KBM-7 (cell line): ENCODE results near the gene MIOS.
A peak's percentile ranks its signal among the peaks of the same experiment; 100 is the strongest.

Source experiments
- DNase-seq: peaks from one replicate; pipeline ENCODE4 v3.0.0-alpha.2; 2015
- in situ Hi-C: fragments of 300-500 bp; cut with MboI; formaldehyde crosslinking; loops from 2 replicates; pipeline ENCODE4 v1.14.3; 2020; ENCODE audit warnings: low sequenced_read_pairs, low pct_unique_long_range_greater_than_20kb, mixed read lengths

MIOS gene

GRCh38 chr7:7566651-7567611 lies at the start of gene MIOS:
MIOS (plus strand) TSS chr7:7566884; CDS start chr7:7572476, 5,592 bp downstream.
- in situ Hi-C loops = no loop called here

GRCh38 chr7:7517754-7518153 lies 48.9 kb upstream of the MIOS start:
- DNase-seq = peak; percentile 25

More at GRCh38 chr7:7566651-7567611, at the start of gene MIOS:
- DNase-seq = peak; percentile 80

GRCh38 chr7:7519056-7519455 lies 47.6 kb upstream of the MIOS start:
- in situ Hi-C loops = no loop called here
- DNase-seq = peak; percentile 30

More at GRCh38 chr7:7517754-7518153, 48.9 kb upstream of the MIOS start:
- in situ Hi-C loops = no loop called here

GRCh38 chr7:7519528-7519927 lies 47.2 kb upstream of the MIOS start:
- no peak for DNase-seq
- in situ Hi-C loops = no loop called here

GRCh38 chr7:7521259-7521658 lies 45.4 kb upstream of the MIOS start:
- peak; percentile 43 for DNase-seq
- in situ Hi-C loops = no loop called here

DNA sequence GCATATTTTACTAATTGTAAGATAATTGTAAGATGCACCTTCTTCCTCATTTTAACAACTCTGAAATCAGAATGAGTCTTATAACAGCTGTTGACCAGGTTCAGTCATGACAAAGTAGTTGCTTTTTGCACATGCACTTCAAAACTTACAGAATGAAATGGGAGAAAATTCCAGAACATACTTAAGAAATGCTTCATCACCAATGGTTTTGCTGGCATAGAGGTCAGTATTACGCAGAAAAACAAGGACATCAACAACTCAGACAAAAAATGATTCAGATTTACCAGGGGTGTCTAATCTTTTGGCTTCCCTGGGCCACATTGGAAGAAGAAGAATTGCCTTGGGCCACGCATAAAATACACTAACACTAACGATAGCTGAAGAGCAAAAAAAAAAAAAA lies 44.3 kb upstream of the MIOS start:
- in situ Hi-C loops = no loop called here

DNA sequence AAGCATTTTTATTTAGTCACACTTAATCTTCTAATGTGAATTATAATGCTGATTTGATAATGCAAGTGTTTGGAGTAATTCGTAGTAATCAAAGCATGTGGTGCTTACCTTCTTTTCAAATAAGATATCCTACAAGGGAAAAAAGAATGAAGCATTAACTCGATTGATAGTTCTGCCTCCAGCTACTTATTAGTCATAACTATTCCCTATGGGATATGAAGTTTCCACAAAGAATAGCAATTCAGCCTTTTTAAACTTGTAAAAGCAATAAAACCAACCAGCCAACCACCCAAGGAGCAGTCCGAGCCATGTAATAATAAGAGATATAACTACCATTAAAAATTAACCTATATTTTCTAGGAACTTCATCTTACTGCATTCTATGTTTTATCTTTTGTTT lies 42.6 kb upstream of the MIOS start:
- in situ Hi-C loops = no loop called here
- DNase-seq = no peak

More for the DNA sequence above, 44.3 kb upstream of the MIOS start:
- no peak for DNase-seq

DNA sequence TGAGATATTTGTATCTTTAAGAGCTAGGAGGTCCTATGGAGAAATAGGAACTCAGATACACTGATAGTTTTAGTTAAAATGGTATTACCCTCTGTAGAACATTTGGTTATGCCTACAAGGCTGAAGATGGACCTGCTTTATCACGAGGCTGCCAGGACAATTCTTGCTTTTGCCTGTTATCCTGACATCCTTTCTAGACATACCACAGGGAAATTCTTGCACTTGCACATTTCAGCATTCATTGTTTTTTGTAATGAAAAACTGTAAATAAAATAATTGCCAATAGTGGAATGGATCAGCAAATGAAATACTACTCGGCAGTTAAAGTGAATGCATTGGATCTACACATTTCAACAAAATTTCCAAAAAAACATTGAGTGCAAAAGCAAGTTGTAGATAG lies 40.7 kb upstream of the MIOS start:
- in situ Hi-C loops = loop anchor here (25.0 kb wide), 1 partner anchor 439 kb away; no protein-coding TSS in a partner anchor
- no peak for DNase-seq

DNA sequence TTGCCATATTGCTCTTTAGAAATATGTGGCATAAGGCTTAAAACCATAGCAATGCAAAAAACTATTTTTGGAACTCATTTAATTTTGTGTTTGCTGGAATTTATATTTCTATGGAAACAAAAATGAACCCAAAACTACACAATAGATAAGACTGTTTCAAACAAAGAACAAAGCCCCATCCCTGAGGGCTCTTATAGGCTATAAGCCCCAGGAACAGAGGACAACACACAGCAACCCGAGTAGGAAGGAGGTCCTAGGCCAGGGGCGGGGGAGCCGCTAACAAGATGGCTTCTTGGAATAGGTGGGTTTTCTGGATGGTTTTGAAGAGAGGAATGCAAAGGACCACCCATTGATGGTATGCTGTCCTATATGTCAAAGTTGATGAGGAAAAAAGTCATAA lies 39.6 kb upstream of the MIOS start:
- DNase-seq = no peak
- in situ Hi-C loops = loop anchor here (25.0 kb wide), 1 partner anchor 440 kb away; no protein-coding TSS in a partner anchor

DNA sequence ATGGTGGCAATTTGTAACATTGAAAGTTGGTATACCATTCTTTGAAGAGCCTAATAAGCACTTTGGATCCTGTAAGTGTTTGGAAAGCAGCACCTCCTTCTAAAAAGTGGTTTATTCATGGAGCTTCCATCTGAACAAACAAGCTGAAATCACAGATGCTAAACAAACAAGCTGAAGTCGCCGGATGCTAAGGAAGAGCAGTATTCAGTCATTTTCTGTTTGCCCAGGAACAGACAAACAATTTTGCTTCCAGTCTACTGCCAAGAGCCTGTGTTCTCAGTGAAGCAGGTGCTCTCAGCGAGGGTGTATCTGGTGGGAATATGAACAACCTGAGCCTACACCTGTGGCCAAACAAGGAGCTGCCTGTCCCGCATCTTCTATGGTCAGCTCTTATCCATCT lies 37.4 kb upstream of the MIOS start:
- no peak for DNase-seq
- in situ Hi-C loops = loop anchor here (25.0 kb wide), 1 partner anchor 442 kb away; no protein-coding TSS in a partner anchor

GRCh38 chr7:7533831-7534430 lies 32.8 kb upstream of the MIOS start:
- DNase-seq = no peak

GRCh38 chr7:7535691-7536090 lies 31.0 kb upstream of the MIOS start, which contains the start of gene COL28A1:
COL28A1 (minus strand) TSS chr7:7535873; CDS start chr7:7532875, 2,998 bp downstream.
- in situ Hi-C loops = loop anchor here (25.0 kb wide), 1 partner anchor 448 kb away; no protein-coding TSS in a partner anchor
- DNase-seq = no peak

More at GRCh38 chr7:7533831-7534430, 32.8 kb upstream of the MIOS start:
- in situ Hi-C loops = loop anchor here (25.0 kb wide), 1 partner anchor 447 kb away; no protein-coding TSS in a partner anchor

DNA sequence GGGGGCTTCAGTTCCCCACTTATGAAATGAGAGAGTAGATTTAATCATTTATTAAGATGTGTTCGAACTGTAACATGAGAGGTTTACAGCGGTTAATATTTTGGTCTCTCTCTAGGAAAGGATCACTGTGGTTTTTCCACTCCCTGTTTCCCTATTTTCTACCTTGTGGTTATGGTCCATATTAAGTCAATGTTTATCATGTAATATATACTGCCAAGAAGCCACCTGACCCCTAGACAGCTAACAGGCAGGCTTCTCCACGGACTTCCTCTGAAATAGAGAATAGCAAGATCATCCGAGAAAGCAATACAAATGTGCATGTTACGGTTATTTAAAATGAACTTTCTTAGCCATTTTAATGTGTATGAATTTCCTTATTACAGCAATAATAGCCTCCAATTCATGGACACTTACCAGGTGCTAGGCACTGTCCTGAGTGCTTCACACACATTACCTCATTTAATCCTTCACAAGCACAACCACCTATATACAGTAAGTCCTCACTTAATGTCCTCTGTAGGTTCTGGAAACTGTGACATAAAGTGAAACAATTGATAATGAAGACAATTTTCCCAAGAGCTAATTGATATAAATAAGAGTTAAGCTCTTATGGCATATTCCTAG lies 30.2 kb upstream of the MIOS start:
- in situ Hi-C loops = loop anchor here (25.0 kb wide), 1 partner anchor 449 kb away; no protein-coding TSS in a partner anchor
- DNase-seq = peak; percentile 7

- no peak for DNase-seq
- in situ Hi-C loops = loop anchor here (25.0 kb wide), 1 partner anchor 450 kb away; no protein-coding TSS in a partner anchor
These were observed 29.0 kb upstream of the MIOS start for GRCh38 chr7:7537711-7538110.

DNA sequence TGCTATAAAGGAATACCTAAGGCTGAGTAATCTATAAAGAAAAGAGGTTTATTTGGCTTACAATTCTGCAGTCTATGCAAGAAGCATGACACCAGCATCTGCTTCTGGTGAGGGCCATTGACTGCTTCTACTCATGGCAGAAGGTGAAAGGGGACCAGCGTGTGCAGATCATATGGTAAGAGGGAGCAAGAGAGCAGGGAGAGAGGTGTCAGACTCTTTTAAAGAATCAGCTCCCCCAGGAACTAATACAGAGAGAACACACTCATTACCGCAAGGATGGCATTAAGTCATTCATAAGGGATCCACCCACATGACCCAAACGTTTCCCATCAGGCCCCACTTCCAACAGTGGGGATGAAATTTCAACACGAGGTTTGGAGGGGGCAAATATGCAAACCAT lies 27.5 kb upstream of the MIOS start:
- no peak for DNase-seq
- in situ Hi-C loops = loop anchor here (25.0 kb wide), 1 partner anchor 452 kb away; no protein-coding TSS in a partner anchor

- no peak for DNase-seq
- in situ Hi-C loops = loop anchor here (25.0 kb wide), 1 partner anchor 452 kb away; no protein-coding TSS in a partner anchor
These were observed 27.0 kb upstream of the MIOS start for GRCh38 chr7:7539711-7540110.

DNA sequence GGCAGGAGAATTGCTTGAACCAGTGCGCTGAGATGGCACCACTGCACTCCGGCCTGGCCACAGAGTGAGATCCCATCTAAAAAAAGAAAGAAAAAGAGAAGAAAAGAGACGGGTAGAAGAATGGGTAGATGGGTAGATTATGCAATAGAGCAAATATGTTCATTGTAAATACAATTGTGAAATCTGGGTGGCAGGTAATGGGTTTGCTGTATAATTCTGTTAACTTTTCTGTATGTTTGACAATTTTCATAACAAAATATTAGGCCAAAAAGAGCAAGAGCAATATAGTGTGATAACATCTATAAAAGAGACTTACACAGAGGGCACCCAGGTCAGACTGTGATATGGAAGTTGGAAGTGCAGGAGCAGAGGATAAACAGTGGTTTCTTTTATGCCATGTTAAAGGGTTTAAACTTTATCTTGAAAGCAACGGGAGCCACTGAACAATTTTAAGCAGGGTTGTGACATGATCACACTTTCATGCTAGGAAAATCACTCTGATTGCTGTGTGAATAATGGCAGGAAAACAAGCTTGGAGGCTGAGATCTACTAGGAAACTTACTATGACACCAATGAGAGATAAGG lies 24.3 kb upstream of the MIOS start:
- no peak for DNase-seq
- in situ Hi-C loops = loop anchor here (25.0 kb wide), 1 partner anchor 455 kb away; no protein-coding TSS in a partner anchor

GRCh38 chr7:7548407-7548806 lies 18.3 kb upstream of the MIOS start:
- DNase-seq = no peak
- in situ Hi-C loops = loop anchor here (25.0 kb wide), 1 partner anchor 461 kb away; no protein-coding TSS in a partner anchor

DNA sequence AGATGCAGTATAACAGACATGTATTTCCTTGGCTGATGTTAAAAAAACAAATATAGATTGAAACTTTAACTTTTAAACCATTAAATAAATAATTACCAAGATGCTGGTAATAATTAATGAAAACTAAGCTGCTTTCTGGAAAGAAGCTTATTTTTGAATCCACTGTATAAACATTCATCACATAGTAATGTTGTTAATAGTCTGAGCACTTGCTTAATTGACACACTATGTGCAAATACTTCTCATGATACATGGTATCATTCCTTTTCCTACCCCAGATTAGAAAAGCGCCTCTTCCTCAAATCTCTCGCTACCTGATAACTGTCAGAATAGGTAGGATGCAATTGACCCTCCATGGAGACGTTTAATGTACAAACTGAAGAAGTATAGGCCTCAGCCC lies 16.0 kb upstream of the MIOS start:
- no peak for DNase-seq
- in situ Hi-C loops = no loop called here
